ENCODE results near the gene CCDC127.
"Not testable (repeated sequence)": the region's sequence is repeated elsewhere in the genome, so short reads cannot be mapped to it uniquely, and the experiment has no call there.

CCDC127 gene

GRCh38 chr5:217494-218456 is at the start of gene CCDC127, which contains the start of gene SDHA:
Gene CCDC127 (minus strand): TSS chr5:218153. CDS start chr5:216849, 1,304 bp downstream.
Gene SDHA (plus strand): TSS chr5:218320. CDS start chr5:218356, 36 bp downstream.
- DNase-seq (ENCODE audit: extremely low read depth, insufficient read length): peak; percentile 96
- H3K4me3 ChIP-seq (replicated peaks; ENCODE audit: low read depth, low read length): peak within 1 kb of the TSS; percentile 92
- H3K36me3 ChIP-seq (ENCODE audit: control insufficient read depth, insufficient read depth, low read length); H3K27me3 ChIP-seq (replicated peaks; ENCODE audit: control insufficient read depth, insufficient read depth, low read length): not testable (repeated sequence)
- TF ChIP-seq CTCF (IDR thresholded peaks at IDR 0.05; ENCODE audit: insufficient read depth, low read length, poor library complexity, severe bottlenecking): peak; percentile 67

GRCh38 chr5:267716-268115 is 49.8 kb upstream of the CCDC127 start:
- TF ChIP-seq CTCF (IDR thresholded peaks at IDR 0.05; ENCODE audit: insufficient read depth, low read length, poor library complexity, severe bottlenecking): no peak
- Histone ChIP-seq H3K36me3 (ENCODE audit: control insufficient read depth, insufficient read depth, low read length) (peaks cover 5% of the 10 kb centered on the region), H3K27me3 (replicated peaks; ENCODE audit: control insufficient read depth, insufficient read depth, low read length) (no peaks in the 10 kb centered on the region), H3K4me3 (replicated peaks; ENCODE audit: low read depth, low read length) (no peak overlapping the region)
- no peak for DNase-seq (ENCODE audit: extremely low read depth, insufficient read length)

- not testable (repeated sequence) for DNase-seq (ENCODE audit: extremely low read depth, insufficient read length); H3K4me3 ChIP-seq (replicated peaks; ENCODE audit: low read depth, low read length); H3K36me3 ChIP-seq (ENCODE audit: control insufficient read depth, insufficient read depth, low read length); H3K27me3 ChIP-seq (replicated peaks; ENCODE audit: control insufficient read depth, insufficient read depth, low read length)
Measured at GRCh38 chr5:266311-267026, 48.5 kb upstream of the CCDC127 start.

- TF ChIP-seq CTCF (IDR thresholded peaks at IDR 0.05; ENCODE audit: insufficient read depth, low read length, poor library complexity, severe bottlenecking): no peak
- Histone ChIP-seq H3K4me3 (replicated peaks; ENCODE audit: low read depth, low read length) (no peak overlapping the region), H3K27me3 (replicated peaks; ENCODE audit: control insufficient read depth, insufficient read depth, low read length) (no peaks in the 10 kb centered on the region), H3K36me3 (ENCODE audit: control insufficient read depth, insufficient read depth, low read length) (peaks cover 5% of the 10 kb centered on the region)
- no peak for DNase-seq (ENCODE audit: extremely low read depth, insufficient read length)
Measured at GRCh38 chr5:264338-264737, 46.4 kb upstream of the CCDC127 start.

GRCh38 chr5:263275-263974 is 45.5 kb upstream of the CCDC127 start:
- DNase-seq (ENCODE audit: extremely low read depth, insufficient read length); H3K27me3 ChIP-seq (replicated peaks; ENCODE audit: control insufficient read depth, insufficient read depth, low read length); H3K36me3 ChIP-seq (ENCODE audit: control insufficient read depth, insufficient read depth, low read length); H3K4me3 ChIP-seq (replicated peaks; ENCODE audit: low read depth, low read length): not testable (repeated sequence)

- H3K4me3 ChIP-seq (replicated peaks; ENCODE audit: low read depth, low read length): no peak overlapping the region
- H3K36me3 ChIP-seq (ENCODE audit: control insufficient read depth, insufficient read depth, low read length): peaks cover 10% of the 10 kb centered on the region
- no peak for DNase-seq (ENCODE audit: extremely low read depth, insufficient read length)
- TF ChIP-seq CTCF (IDR thresholded peaks at IDR 0.05; ENCODE audit: insufficient read depth, low read length, poor library complexity, severe bottlenecking): no peak
- no peaks in the 10 kb centered on the region for H3K27me3 ChIP-seq (replicated peaks; ENCODE audit: control insufficient read depth, insufficient read depth, low read length)
Measured at GRCh38 chr5:257148-257547, 39.2 kb upstream of the CCDC127 start.

- not testable (repeated sequence) for H3K4me3 ChIP-seq (replicated peaks; ENCODE audit: low read depth, low read length); H3K27me3 ChIP-seq (replicated peaks; ENCODE audit: control insufficient read depth, insufficient read depth, low read length); DNase-seq (ENCODE audit: extremely low read depth, insufficient read length)
- H3K36me3 ChIP-seq (ENCODE audit: control insufficient read depth, insufficient read depth, low read length): peaks cover 11% of the 10 kb centered on the region
Measured at GRCh38 chr5:256347-256746, 38.4 kb upstream of the CCDC127 start.

GRCh38 chr5:255116-255515 is 37.2 kb upstream of the CCDC127 start:
- DNase-seq (ENCODE audit: extremely low read depth, insufficient read length); H3K4me3 ChIP-seq (replicated peaks; ENCODE audit: low read depth, low read length); H3K27me3 ChIP-seq (replicated peaks; ENCODE audit: control insufficient read depth, insufficient read depth, low read length): not testable (repeated sequence)
- H3K36me3 ChIP-seq (ENCODE audit: control insufficient read depth, insufficient read depth, low read length): peaks cover 15% of the 10 kb centered on the region

GRCh38 chr5:254322-254721 is 36.4 kb upstream of the CCDC127 start:
- not testable (repeated sequence) for H3K4me3 ChIP-seq (replicated peaks; ENCODE audit: low read depth, low read length); DNase-seq (ENCODE audit: extremely low read depth, insufficient read length); H3K27me3 ChIP-seq (replicated peaks; ENCODE audit: control insufficient read depth, insufficient read depth, low read length)
- peaks cover 15% of the 10 kb centered on the region for H3K36me3 ChIP-seq (ENCODE audit: control insufficient read depth, insufficient read depth, low read length)

All from GM06990 (cell line).